ENCODE data around the gene LIPK.

GRCh38 chr10:88676283-88677060 is 29.6 kb upstream of the LIPK start:
- TF ChIP-seq EZH2 (IDR thresholded peaks at IDR 0.05; ENCODE audit: low read depth, low read length, severe bottlenecking), result no peak
- no peak for TF ChIP-seq KDM1A (IDR thresholded peaks at IDR 0.05; ENCODE audit: borderline replicate concordance, low read length)
- no peak for TF ChIP-seq CTCF (IDR thresholded peaks at IDR 0.05; ENCODE audit: control extremely low read depth in 1 of 3, insufficient read depth in 1 of 3, low read depth in 1 of 3, low read length in 3 of 3)
- no peak for TF ChIP-seq FOSL1 (IDR thresholded peaks at IDR 0.05; ENCODE audit: insufficient read depth, low read depth, low read length)

All from H1 (cell line).